PFSK-1 (cell line): ENCODE results near the gene LENEP.

ENCODE experiments used
- FOXP2 ChIP-seq: optimal IDR thresholded peaks from 2 replicates; pipeline ENCODE3; 2011; ENCODE audit warnings: borderline replicate concordance, control low read depth, inconsistent platforms; ENCODE audit not compliant: insufficient read depth; ENCODE audit errors: extremely low read length, extremely low read depth
- POLR2AphosphoS5 ChIP-seq: IDR thresholded peaks from 2 replicates; pipeline ENCODE4 v1.6.1; 2012; ENCODE audit warnings: low read depth, mild to moderate bottlenecking, control low read depth, low read length, moderate library complexity
- REST ChIP-seq, 2 experiments: IDR thresholded peaks; 2 replicates each; pipeline versions ENCODE4 v1.6.1 to v1.8.0; 2011 to 2012; ENCODE audit warnings: low read depth in 2 of 2, low read length in 2 of 2, control low read depth in 1 of 2, inconsistent platforms in 1 of 2, mild to moderate bottlenecking in 1 of 2, moderate library complexity in 1 of 2; ENCODE audit not compliant: insufficient read depth in 1 of 2
- SIN3A ChIP-seq: IDR thresholded peaks from 2 replicates; pipeline ENCODE4 v1.6.1; 2012; ENCODE audit warnings: mild to moderate bottlenecking, low read length, moderate library complexity, borderline replicate concordance; ENCODE audit not compliant: insufficient read depth
- TAF1 ChIP-seq: IDR thresholded peaks from 2 replicates; pipeline ENCODE4 v1.6.1; 2012; ENCODE audit warnings: low read length, control low read depth, borderline replicate concordance; ENCODE audit not compliant: insufficient read depth

LENEP gene

GRCh38 chr1:155033524-155033923, 40.1 kb downstream of the LENEP start, which contains the start of the genes DCST1 and DCST2:
Gene DCST1 (plus strand): TSS chr1:155033824. CDS start chr1:155034037, 213 bp downstream.
Gene DCST2 (minus strand): TSS chr1:155033781. CDS start chr1:155033701, 80 bp downstream.
- no peak for TF ChIP-seq TAF1
- no peak for TF ChIP-seq SIN3A
- TF ChIP-seq POLR2AphosphoS5, result no peak
- TF ChIP-seq REST (IDR thresholded peaks at IDR 0.05; ENCODE audit: insufficient read depth in 1 of 2, low read depth in 2 of 2, low read length in 2 of 2), result no peak
- TF ChIP-seq FOXP2, result no peak

DNA sequence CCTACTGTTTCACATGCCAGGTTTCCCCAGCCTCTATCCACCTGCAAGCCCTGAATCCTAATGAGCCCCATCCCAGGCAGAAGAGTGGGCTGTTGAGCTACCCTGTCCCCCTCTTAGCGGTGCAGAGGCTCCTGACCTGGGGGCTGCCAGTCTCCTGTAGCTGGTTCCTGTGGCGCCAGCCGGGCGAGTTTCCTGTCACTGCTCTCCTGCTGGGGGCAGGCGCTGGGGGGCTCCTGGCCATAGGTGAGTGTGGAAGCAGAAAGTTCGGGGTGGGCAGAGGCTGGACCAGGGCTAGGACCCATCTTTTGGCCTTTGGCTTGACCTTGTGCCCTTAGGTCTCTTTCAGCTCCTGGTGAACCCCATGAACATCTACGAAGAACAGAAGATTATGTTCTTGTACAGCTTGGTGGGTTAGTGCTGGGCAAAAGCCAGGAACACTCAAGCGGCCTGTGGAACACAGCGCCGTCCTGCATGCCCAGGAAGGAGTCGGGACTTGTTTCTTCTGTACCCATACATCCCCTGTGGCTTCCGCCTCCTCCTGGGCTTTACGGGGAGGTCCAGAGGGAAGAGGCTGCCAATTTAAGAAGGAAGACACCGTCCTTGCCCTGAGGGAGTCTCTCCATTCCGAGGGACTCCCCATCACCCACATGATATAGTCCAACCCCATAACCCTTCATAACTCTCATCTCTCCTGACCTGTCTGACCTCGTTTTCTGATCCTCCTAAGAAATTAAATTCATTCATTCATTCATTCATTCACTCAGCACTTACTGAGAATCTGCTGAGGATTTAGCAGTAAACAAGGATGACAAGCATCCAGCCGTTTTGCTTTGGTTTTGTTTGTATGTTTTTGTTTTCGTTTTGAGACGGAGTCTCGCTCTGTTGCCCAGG, 41.2 kb downstream of the LENEP start:
- TF ChIP-seq TAF1, result no peak
- TF ChIP-seq REST (IDR thresholded peaks at IDR 0.05; ENCODE audit: insufficient read depth in 1 of 2, low read depth in 2 of 2, low read length in 2 of 2), result no peak
- no peak for TF ChIP-seq POLR2AphosphoS5
- no peak for TF ChIP-seq SIN3A
- no peak for TF ChIP-seq FOXP2

DNA sequence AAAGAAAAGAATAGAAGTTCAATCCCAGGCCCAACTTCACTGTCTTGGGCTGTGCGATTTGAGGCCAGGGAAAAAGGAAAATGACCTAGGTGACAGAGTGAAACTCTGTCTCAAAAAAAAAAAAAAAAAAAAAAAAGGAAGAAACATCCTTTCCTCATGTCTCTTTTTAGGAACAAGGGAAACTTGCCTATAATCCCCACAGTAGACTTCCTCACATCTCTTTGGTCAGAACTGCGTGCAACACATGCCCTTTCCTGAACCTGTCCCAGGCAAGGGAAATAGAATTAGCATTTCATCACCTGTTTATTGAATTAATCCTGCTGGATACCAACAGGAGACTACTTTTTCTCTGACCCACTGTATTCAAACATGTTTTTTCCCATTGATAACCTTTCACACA, 42.5 kb downstream of the LENEP start:
- no peak for TF ChIP-seq POLR2AphosphoS5
- TF ChIP-seq TAF1, result no peak
- no peak for TF ChIP-seq SIN3A
- TF ChIP-seq REST (IDR thresholded peaks at IDR 0.05; ENCODE audit: insufficient read depth in 1 of 2, low read depth in 2 of 2, low read length in 2 of 2), result no peak
- no peak for TF ChIP-seq FOXP2

GRCh38 chr1:155037043-155037442, 43.7 kb downstream of the LENEP start:
- no peak for TF ChIP-seq SIN3A
- TF ChIP-seq FOXP2, result no peak
- no peak for TF ChIP-seq TAF1
- TF ChIP-seq REST (IDR thresholded peaks at IDR 0.05; ENCODE audit: insufficient read depth in 1 of 2, low read depth in 2 of 2, low read length in 2 of 2), result no peak
- no peak for TF ChIP-seq POLR2AphosphoS5
